ENCODE results near the gene MGLL. TPM values are rescaled to one million over a fixed set of nuclear protein-coding genes. Genes with fewer than 3 reads are reported as not detected.

The MGLL gene
- total RNA-seq, 4 donors from 2014 or later = 12.6 to 44.8 (median 32.3) TPM

- TF ChIP-seq POLR2A (IDR thresholded peaks at IDR 0.05) (no peak), CTCF (IDR thresholded peaks at IDR 0.05) (no peak)
- no peaks in the 10 kb centered on the region for H3K36me3 ChIP-seq
- no peaks in the 10 kb centered on the region for H3K4me1 ChIP-seq
- no peak overlapping the region for H3K4me3 ChIP-seq
- H3K9me3 ChIP-seq = no peaks in the 10 kb centered on the region
- no peaks in the 10 kb centered on the region for H3K27me3 ChIP-seq
- intact Hi-C loops (cut with DNase I; ENCODE audit: low total_unique reads) = no loop called here
- no peak overlapping the region for H3K27ac ChIP-seq
- DNase-seq = no peak
Measured at GRCh38 chr3:127860211-127860696, 37.9 kb upstream of the MGLL start.

- TF ChIP-seq CTCF (IDR thresholded peaks at IDR 0.05) (no peak), POLR2A (IDR thresholded peaks at IDR 0.05) (no peak)
- Histone ChIP-seq H3K4me1 (no peaks in the 10 kb centered on the region), H3K9me3 (no peaks in the 10 kb centered on the region), H3K4me3 (no peak overlapping the region), H3K27ac (no peak overlapping the region), H3K36me3 (no peaks in the 10 kb centered on the region), H3K27me3 (no peaks in the 10 kb centered on the region)
- intact Hi-C loops (cut with DNase I; ENCODE audit: low total_unique reads) = no loop called here
- no peak for DNase-seq
Measured at GRCh38 chr3:127859730-127860129, 37.4 kb upstream of the MGLL start.

- H3K4me1 ChIP-seq = no peaks in the 10 kb centered on the region
- no peaks in the 10 kb centered on the region for H3K9me3 ChIP-seq
- no peak overlapping the region for H3K4me3 ChIP-seq
- no peak for TF ChIP-seq POLR2A (IDR thresholded peaks at IDR 0.05)
- no peak for TF ChIP-seq CTCF (IDR thresholded peaks at IDR 0.05)
- intact Hi-C loops (cut with DNase I; ENCODE audit: low total_unique reads) = no loop called here
- DNase-seq = no peak
- H3K27ac ChIP-seq = no peak overlapping the region
- H3K27me3 ChIP-seq = no peaks in the 10 kb centered on the region
- H3K36me3 ChIP-seq = no peaks in the 10 kb centered on the region
Measured at GRCh38 chr3:127858937-127859336, 36.6 kb upstream of the MGLL start.

GRCh38 chr3:127858521-127858920, 36.2 kb upstream of the MGLL start:
- intact Hi-C loops (cut with DNase I; ENCODE audit: low total_unique reads) = no loop called here
- Histone ChIP-seq H3K4me3 (no peak overlapping the region), H3K9me3 (no peaks in the 10 kb centered on the region), H3K27me3 (no peaks in the 10 kb centered on the region), H3K36me3 (no peaks in the 10 kb centered on the region), H3K27ac (no peak overlapping the region), H3K4me1 (no peaks in the 10 kb centered on the region)
- DNase-seq = no peak
- TF ChIP-seq POLR2A (IDR thresholded peaks at IDR 0.05) (no peak), CTCF (IDR thresholded peaks at IDR 0.05) (no peak)

- Histone ChIP-seq H3K27me3 (no peaks in the 10 kb centered on the region), H3K27ac (no peak overlapping the region), H3K36me3 (no peaks in the 10 kb centered on the region), H3K4me1 (no peaks in the 10 kb centered on the region), H3K4me3 (no peak overlapping the region), H3K9me3 (no peaks in the 10 kb centered on the region)
- intact Hi-C loops (cut with DNase I; ENCODE audit: low total_unique reads) = no loop called here
- no peak for DNase-seq
- TF ChIP-seq POLR2A (IDR thresholded peaks at IDR 0.05) (no peak), CTCF (IDR thresholded peaks at IDR 0.05) (peak in 1 of 4 experiments; percentile 28)
Measured at GRCh38 chr3:127857333-127857732, 35.0 kb upstream of the MGLL start.
